SK-N-SH treated with all-trans-retinoic acid at 6 μM for 48 hours (cell line): ENCODE data around the gene RFLNA.

Experiments used
- ATAC-seq: fragments of 200-7000 bp; cut with Tn5 transposase; 3 replicates; pipeline ENCODE4 v1.9.1; 2020; ENCODE audit warnings: mild to moderate bottlenecking, moderate library complexity
- BACH2 ChIP-seq: fragments of 250-450 bp; sonication (Bioruptor Pico); IDR thresholded peaks from 2 replicates; pipeline ENCODE4 v1.9.0; 2021; ENCODE audit warnings: mild to moderate bottlenecking, borderline replicate concordance
- CREB5 ChIP-seq: fragments of 250-450 bp; sonication (Bioruptor Pico); IDR thresholded peaks from 2 replicates; pipeline ENCODE4 v1.5.1; 2020; ENCODE audit warnings: low read depth, mild to moderate bottlenecking, moderate library complexity
- CSRNP3 ChIP-seq: fragments of 250-450 bp; sonication (Bioruptor Pico); IDR thresholded peaks from 2 replicates; pipeline ENCODE4 v1.5.1; 2021; ENCODE audit warnings: mild to moderate bottlenecking, moderate library complexity
- ESRRG ChIP-seq: fragments of 250-450 bp; sonication (Bioruptor Pico); IDR thresholded peaks from 2 replicates; pipeline ENCODE4 v1.6.1; 2021; ENCODE audit warnings: mild to moderate bottlenecking
- GLIS3 ChIP-seq: fragments of 250-450 bp; sonication (Bioruptor Pico); IDR thresholded peaks from 2 replicates; pipeline ENCODE4 v1.5.0; 2020; ENCODE audit warnings: mild to moderate bottlenecking, moderate library complexity
- ISL1 ChIP-seq: fragments of 250-450 bp; sonication (Bioruptor Pico); IDR thresholded peaks from 2 replicates; pipeline ENCODE4 v2.1.2; 2022; ENCODE audit warnings: mild to moderate bottlenecking, moderate library complexity
- OSR1 ChIP-seq: fragments of 250-450 bp; sonication (Bioruptor Pico); IDR thresholded peaks from 2 replicates; pipeline ENCODE4 v1.8.0; 2022; ENCODE audit warnings: moderate library complexity, mild to moderate bottlenecking, inconsistent platforms
- PATZ1 ChIP-seq: fragments of 250-450 bp; sonication (Bioruptor Pico); IDR thresholded peaks from 2 replicates; pipeline ENCODE4 v1.8.0; 2020; ENCODE audit warnings: mild to moderate bottlenecking, moderate library complexity, borderline replicate concordance
- POU6F1 ChIP-seq: fragments of 250-450 bp; sonication (Bioruptor Pico); IDR thresholded peaks from 2 replicates; pipeline ENCODE4 v1.8.0; 2021; ENCODE audit warnings: low read depth, mild to moderate bottlenecking, moderate library complexity, borderline replicate concordance
- RARB ChIP-seq: fragments of 250-450 bp; sonication (Bioruptor Pico); IDR thresholded peaks from 2 replicates; pipeline ENCODE4 v1.8.0; 2021; ENCODE audit warnings: mild to moderate bottlenecking, moderate library complexity
- SNAI2 ChIP-seq: fragments of 250-450 bp; sonication (Bioruptor Pico); IDR thresholded peaks from 2 replicates; pipeline ENCODE4 v1.5.0; 2020; ENCODE audit warnings: mild to moderate bottlenecking, moderate library complexity
- TCF4 ChIP-seq: fragments of 250-450 bp; sonication (Bioruptor Pico); IDR thresholded peaks from 2 replicates; pipeline ENCODE4 v1.8.0; 2021; ENCODE audit warnings: mild to moderate bottlenecking, moderate library complexity, borderline replicate concordance
- TSHZ2 ChIP-seq: fragments of 250-450 bp; sonication (Bioruptor Pico); IDR thresholded peaks from 2 replicates; pipeline ENCODE4 v1.5.0; 2020; ENCODE audit warnings: mild to moderate bottlenecking, moderate library complexity
- ZC3H10 ChIP-seq: fragments of 250-450 bp; sonication (Bioruptor Pico); IDR thresholded peaks from 2 replicates; pipeline ENCODE4 v1.5.1; 2021; ENCODE audit warnings: mild to moderate bottlenecking, moderate library complexity
- ZNF70 ChIP-seq: fragments of 450-650 bp; formaldehyde crosslinking; IDR thresholded peaks from 2 replicates; pipeline ENCODE4 v1.5.0; 2020; ENCODE audit warnings: mild to moderate bottlenecking, moderate library complexity
- ZNF8 ChIP-seq: fragments of 450-650 bp; formaldehyde crosslinking; IDR thresholded peaks from 2 replicates; pipeline ENCODE4 v1.5.0; 2020; ENCODE audit warnings: mild to moderate bottlenecking, moderate library complexity

Gene RFLNA

GRCh38 chr12:124283326-124283725 lies 11.6 kb upstream of the RFLNA start:
- TF ChIP-seq CSRNP3 (CRISPR knock-in tag) (no peak), CREB5 (CRISPR knock-in tag) (no peak), TCF4 (CRISPR knock-in tag) (no peak), POU6F1 (CRISPR knock-in tag) (no peak)
- TF ChIP-seq, all 23 proteins: peak for 0
- no peak for ATAC-seq

- no peak for ATAC-seq
- TF ChIP-seq OSR1 (CRISPR knock-in tag) = no peak
- TF ChIP-seq ESRRG (CRISPR knock-in tag) = no peak
- no peak for TF ChIP-seq CREB5 (CRISPR knock-in tag)
- no peak for TF ChIP-seq SNAI2 (CRISPR knock-in tag)
- TF ChIP-seq POU6F1 (CRISPR knock-in tag) = no peak
- TF ChIP-seq GLIS3 (CRISPR knock-in tag) = no peak
- no peak for TF ChIP-seq TSHZ2
- no peak for TF ChIP-seq PATZ1 (CRISPR knock-in tag)
- TF ChIP-seq TCF4 (CRISPR knock-in tag) = no peak
- TF ChIP-seq BACH2 = no peak
- TF ChIP-seq ZNF8 = no peak
- TF ChIP-seq ZC3H10 (CRISPR knock-in tag) = no peak
- TF ChIP-seq ZNF70 (CRISPR knock-in tag) = no peak
- TF ChIP-seq RARB (CRISPR knock-in tag) = no peak
Observed at GRCh38 chr12:124284368-124284767, 10.5 kb upstream of the RFLNA start.

GRCh38 chr12:124286414-124286813 lies 8.5 kb upstream of the RFLNA start:
- TF ChIP-seq TCF4 (CRISPR knock-in tag) (peak; percentile 54; the same call in 1 of the 2 replicates), ISL1 (no peak)
- ATAC-seq = no peak; the same call in 2 of the 3 replicates
